HG03432 (cell line): Measurements from ENCODE around the gene POU2AF2.
"Not testable (repeated sequence)": the region's sequence is repeated elsewhere in the genome, so short reads cannot be mapped to it uniquely, and the experiment has no call there.

Source experiments
- ATAC-seq: cut with Tn5 transposase; IDR thresholded peaks from one replicate; pipeline ENCODE4 v1.9.1; 2021; ENCODE audit warnings: mild to moderate bottlenecking, moderate library complexity; ENCODE audit not compliant: unreplicated experiment

Gene POU2AF2, protein sequence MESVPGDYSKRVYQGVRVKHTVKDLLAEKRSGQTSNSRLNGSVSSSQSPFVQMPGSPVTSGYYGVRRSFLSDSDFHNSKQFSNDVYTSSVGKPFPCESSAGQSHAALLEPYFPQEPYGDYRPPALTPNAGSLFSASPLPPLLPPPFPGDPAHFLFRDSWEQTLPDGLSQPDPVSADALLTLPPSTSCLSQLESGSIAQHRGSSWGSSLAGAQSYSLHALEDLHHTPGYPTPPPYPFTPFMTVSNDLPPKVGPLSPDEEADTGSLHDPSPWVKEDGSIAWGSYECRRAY

GRCh38 chr11:111245425-111245824 lies at the start of gene POU2AF2:
Gene POU2AF2 (plus strand): TSS chr11:111245725. CDS start chr11:111245854, 129 bp downstream.
- ATAC-seq: no peak

GRCh38 chr11:111200010-111200534 lies 45.5 kb upstream of the POU2AF2 start:
- ATAC-seq: no peak

- no peak for ATAC-seq
These were observed 41.3 kb upstream of the POU2AF2 start for GRCh38 chr11:111204211-111204610.

DNA sequence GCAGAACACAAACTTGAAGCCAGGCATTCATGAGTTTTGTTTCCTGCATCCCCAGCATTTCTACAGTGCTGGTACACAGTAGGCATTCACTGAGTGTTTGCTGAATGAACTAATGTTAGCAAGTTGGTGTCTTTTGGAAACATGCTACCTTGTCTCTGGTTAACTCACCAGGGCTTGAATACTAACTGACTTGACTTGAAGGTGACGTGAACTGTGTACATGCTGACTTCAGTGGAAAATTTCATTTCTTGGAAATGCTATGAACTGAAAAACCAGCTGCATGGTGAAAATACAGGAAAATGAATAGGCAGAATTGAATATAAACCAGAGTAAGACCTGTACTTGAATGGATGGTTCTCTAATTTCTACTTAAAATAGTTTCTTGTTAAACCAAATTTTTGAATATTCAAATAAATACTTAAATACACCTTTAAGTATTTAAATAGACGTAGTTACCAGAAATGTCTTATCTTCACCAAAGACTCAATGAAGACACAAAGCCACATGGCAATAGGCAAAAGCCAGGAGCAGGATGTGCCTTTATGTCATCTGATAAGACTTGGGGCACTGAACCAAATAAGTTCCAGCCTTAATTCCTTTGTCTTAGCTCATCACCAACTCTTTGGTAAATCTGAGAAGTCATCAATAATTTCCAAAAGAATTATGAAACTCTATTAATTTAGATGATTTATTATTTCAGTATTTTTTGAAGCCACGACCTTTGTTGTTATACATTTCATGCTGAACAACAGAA lies 39.7 kb upstream of the POU2AF2 start:
- ATAC-seq: no peak

DNA sequence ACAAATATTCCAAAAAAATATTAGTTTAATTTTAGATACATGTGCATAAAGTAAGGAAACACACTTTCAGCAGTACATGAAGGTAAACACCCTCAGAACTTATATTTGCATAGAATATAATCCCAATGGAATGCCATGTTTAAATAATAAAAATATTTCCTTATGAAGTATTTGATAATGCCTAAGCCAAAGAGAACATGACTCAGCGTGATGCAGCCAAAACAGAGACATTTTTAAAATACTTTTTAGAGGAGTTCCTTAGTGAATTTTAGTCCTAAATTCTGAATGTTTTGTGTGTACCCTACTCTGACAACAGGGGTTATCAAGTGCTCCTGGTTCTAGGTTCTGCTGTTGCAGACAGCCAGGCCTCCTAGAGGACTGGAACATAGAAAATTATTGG lies 39.1 kb upstream of the POU2AF2 start:
- no peak for ATAC-seq

GRCh38 chr11:111207213-111207612 lies 38.3 kb upstream of the POU2AF2 start:
- no peak for ATAC-seq

DNA sequence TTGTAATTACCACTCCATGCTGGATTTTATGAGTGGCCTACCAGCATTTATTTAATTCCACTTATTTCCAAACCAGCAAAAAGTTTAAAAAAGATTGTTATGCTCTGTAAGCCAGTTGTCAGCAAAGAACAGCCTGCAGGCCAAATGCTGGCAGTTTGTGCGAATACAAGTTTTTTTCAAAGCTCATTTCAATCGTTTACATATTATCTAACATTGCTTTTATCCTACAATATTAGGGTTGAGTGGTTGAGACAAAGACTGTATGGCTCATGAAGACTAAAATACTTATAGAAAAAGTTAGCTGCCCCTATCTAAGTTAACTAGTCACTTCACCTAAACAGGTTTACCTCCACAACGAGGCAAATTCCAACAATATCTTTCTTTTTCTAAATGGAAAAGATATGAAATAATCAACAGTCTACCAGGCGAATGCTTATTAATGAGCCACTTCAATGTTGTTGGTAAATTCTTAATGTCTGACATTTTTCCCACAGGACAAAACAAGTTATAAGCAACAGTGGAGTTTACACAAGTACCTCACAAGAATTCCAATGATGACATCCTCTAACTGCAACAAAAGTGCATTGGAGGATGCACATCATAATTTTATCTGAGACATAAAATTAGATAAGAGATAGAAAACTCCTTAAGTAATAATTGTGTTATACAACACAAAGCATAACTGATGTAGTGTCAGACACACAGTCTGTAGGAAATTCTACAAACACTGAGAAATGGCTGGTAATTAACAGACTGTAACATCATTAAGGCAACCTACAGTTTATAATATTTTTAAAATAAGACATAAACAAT lies 35.8 kb upstream of the POU2AF2 start:
- no peak for ATAC-seq

- no peak for ATAC-seq
These were observed 32.3 kb upstream of the POU2AF2 start for GRCh38 chr11:111213256-111213655.

GRCh38 chr11:111220721-111221120 lies 24.8 kb upstream of the POU2AF2 start:
- ATAC-seq: no peak

DNA sequence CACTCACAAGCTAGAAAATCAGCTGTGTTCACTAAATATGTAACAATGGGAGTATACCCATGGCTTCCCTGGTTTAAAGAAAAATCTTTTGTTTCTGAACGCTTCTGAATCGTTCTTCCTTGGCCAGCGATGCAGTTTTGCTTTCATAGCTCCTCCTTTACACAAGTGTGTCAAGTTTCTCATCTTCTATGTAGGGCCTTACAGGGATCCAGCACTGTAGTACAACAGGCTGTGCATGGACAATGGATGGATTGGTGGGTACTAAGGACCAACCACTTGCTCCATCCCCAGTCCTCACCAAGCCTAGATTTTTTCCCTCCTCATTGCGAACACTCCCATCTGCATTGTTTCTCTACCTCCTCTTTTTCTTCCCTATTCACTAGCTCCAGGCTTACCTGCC lies 24.3 kb upstream of the POU2AF2 start:
- ATAC-seq: no peak

DNA sequence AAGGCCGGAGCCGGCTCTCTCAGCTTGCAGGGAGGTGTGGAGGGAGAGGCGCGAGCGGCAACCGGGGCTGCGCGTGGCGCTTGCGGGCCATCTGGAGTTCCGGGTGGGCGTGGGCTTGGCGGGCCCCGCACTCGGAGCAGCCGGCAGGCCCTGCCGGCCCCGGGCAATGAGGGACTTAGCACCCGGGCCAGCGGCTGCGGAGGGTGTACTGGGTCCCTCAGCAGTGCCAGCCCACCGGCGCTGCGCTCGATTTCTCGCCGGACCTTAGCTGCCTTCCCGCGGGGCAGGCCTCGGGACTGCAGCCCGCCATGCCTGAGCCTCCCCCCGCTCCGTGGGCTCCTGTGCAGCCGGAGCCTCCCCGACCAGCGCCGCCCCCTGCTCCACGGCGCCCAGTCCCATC lies 23.6 kb upstream of the POU2AF2 start:
- not testable (repeated sequence) for ATAC-seq

GRCh38 chr11:111222821-111223455 lies 22.6 kb upstream of the POU2AF2 start:
- ATAC-seq: not testable (repeated sequence)

- ATAC-seq: no peak
These were observed 19.6 kb upstream of the POU2AF2 start for GRCh38 chr11:111225881-111226280.

DNA sequence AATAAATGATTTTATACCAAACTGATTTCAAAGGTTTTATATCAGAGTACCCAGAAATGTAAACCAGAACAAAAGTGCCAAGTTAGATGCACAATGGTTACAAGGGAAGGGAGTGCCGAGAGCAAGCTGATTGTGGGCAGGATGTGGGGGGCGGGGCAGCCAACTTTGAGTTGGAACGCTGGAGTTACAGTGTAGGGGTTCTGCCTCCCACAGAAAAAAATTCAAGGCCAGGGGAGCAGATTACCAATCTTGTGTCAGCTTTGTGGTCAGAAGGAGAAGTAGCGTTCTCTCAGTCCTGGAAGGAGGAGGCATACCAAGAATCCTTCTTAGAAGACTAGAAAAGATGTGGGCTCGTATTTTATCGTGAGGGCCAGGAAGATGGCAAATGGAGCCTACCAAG lies 15.9 kb upstream of the POU2AF2 start:
- ATAC-seq: no peak

DNA sequence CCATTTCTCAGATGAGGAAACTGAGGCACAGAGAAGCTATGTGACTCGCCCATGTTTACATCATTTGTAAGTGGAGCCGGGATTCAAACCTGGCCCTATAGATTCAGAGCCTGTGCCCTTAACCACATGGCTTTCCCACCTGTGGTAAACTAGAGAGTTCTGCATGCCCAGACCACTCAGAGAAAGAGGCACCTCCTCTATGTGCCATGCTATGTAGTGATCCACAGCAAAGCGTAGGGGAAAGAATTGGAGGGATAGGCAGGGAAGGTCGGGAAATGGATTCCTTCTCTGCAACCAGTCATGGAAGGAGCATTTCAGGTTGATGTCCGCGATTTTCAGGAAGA lies 15.4 kb upstream of the POU2AF2 start:
- peak; percentile 30 for ATAC-seq

DNA sequence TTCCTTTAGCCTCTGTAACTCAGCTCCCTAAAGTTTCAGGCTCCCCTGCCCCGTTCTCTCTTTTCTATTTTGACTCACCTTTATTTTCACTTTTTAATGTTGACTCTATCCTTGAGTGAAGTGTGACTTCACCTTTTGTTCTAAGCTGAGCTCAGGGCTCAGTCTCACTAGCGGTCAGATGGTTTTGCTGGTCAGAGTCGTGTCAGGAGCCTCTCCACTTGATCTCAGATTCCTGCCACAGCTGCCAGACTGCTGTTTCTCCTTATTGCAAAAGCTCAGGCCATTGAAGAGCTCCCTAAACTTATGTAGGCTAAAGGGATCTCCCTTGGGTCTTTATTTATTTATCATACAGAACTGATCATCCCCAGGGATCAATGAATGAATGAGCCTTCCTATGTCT lies 13.7 kb upstream of the POU2AF2 start:
- no peak for ATAC-seq

- no peak for ATAC-seq
These were observed 9.1 kb upstream of the POU2AF2 start for GRCh38 chr11:111236383-111236782.

- no peak for ATAC-seq
These were observed 7.6 kb upstream of the POU2AF2 start for GRCh38 chr11:111237926-111238325.

- no peak for ATAC-seq
These were observed 1.4 kb downstream of the POU2AF2 start for GRCh38 chr11:111246956-111247355.

DNA sequence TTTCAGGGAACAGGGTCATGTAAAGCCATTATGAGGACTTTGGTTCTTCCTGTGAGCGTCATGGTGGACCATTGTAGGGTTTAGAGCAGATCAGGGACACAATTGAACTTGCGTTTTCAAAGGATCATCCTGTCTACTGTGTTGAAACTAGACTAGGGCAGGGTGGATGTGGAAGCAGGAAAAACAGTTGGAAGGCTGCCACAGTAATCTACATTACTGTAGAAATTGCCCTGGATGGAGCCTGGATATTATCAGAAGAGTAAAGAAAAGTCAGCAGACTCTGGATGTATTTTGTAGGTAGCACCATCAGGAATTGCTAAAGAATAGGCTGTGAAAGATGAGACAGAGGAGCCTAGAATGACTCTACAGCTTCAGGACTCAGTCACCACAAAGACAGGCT lies 5.4 kb downstream of the POU2AF2 start:
- no peak for ATAC-seq

DNA sequence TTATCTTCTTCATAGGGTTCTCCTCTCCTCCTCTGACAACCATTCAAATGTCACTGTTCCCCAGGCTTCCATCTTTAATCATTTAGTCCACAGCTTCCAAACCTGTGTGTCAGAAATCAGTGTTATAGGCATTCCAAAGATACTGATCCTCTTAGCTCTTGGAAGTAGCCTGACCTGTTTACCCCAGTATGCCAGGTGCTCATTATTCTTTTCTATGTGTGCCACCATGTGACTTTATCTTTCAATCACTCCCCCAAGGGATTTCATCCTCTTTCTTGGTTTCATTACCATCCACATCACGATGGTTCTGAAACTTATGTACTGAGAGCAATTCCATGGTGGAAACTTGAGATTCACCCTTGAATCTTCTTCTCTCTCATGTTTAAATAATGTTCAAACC lies 7.6 kb downstream of the POU2AF2 start:
- ATAC-seq: no peak
